IMR-90 (cell line): ENCODE measurements around the gene SHC2. TPM values are rescaled to one million over a fixed set of nuclear protein-coding genes. Genes with fewer than 3 reads are reported as not detected.

Experiments
- ATAC-seq: fragments of 200-7000 bp; cut with Tn5 transposase; 2 replicates; pipeline ENCODE4 v1.9.1; 2020; ENCODE audit warnings: low read depth, mild to moderate bottlenecking, moderate library complexity
- BruUV-seq: library from RNA; stranded (reverse); fragments of 400-500 nt; replicated peaks from 2 replicates; lab custom pipeline; 2021; lab: Mats Ljungman, UMichigan
- CTCF ChIA-PET: fragments of 300-600 bp; formaldehyde crosslinking; extraction: SDS; loops from one replicate; lab custom pipeline; 2021; ENCODE audit warnings: antibody characterized with exemption; lab: Yijun Ruan, JAX
- POLR2A ChIA-PET: fragments of 300-600 bp; sonication (Branson Sonifier 250); formaldehyde crosslinking; loops from one replicate; lab custom pipeline; 2022; ENCODE audit warnings: antibody characterized with exemption; ENCODE audit not compliant: unreplicated experiment; lab: Charles Lee
- DNase-seq: peaks from one replicate; pipeline ENCODE4 v3.0.0; 2013
- H2AFZ ChIP-seq: replicated peaks from 2 replicates; pipeline ENCODE3; 2013; ENCODE audit warnings: low read length, mild to moderate bottlenecking; ENCODE audit not compliant: poor library complexity
- H2AK5ac ChIP-seq: 2 replicates; pipeline ENCODE4 v1.6.1; 2013; ENCODE audit warnings: low read depth, low read length, inconsistent platforms
- H2AK9ac ChIP-seq: replicated peaks from 2 replicates; pipeline ENCODE3; 2013; ENCODE audit warnings: mild to moderate bottlenecking, low read depth, low read length, moderate library complexity; ENCODE audit not compliant: poor library complexity
- H2BK120ac ChIP-seq: 2 replicates; pipeline ENCODE4 v1.6.1; 2013; ENCODE audit warnings: low read depth, low read length, inconsistent platforms
- H2BK15ac ChIP-seq: 3 replicates; pipeline ENCODE4 v1.6.1; 2013; ENCODE audit warnings: low read depth, low read length, inconsistent platforms
- H2BK20ac ChIP-seq: 2 replicates; pipeline ENCODE4 v1.6.1; 2013; ENCODE audit warnings: low read depth, mild to moderate bottlenecking, inconsistent platforms, low read length, moderate library complexity
- H2BK5ac ChIP-seq: 2 replicates; pipeline ENCODE4 v1.6.1; 2013; ENCODE audit warnings: mild to moderate bottlenecking, low read depth, low read length, inconsistent platforms; ENCODE audit not compliant: poor library complexity, severe bottlenecking
- H3K14ac ChIP-seq: replicated peaks from 2 replicates; pipeline ENCODE4 v1.6.1; 2013; ENCODE audit warnings: low read depth, low read length, inconsistent platforms
- H3K18ac ChIP-seq: 2 replicates; pipeline ENCODE4 v1.6.1; 2013; ENCODE audit warnings: low read depth, low read length, control low read depth
- H3K23ac ChIP-seq: 2 replicates; pipeline ENCODE4 v1.6.1; 2013; ENCODE audit warnings: low read depth, low read length, inconsistent platforms
- H3K27ac ChIP-seq: 2 replicates; pipeline ENCODE4 v1.5.1; 2013; ENCODE audit warnings: mild to moderate bottlenecking, control low read depth, low read length; ENCODE audit not compliant: insufficient read depth
- H3K27me3 ChIP-seq: 2 replicates; pipeline ENCODE4 v1.6.1; 2013; ENCODE audit warnings: low read length; ENCODE audit not compliant: control insufficient read depth, insufficient read depth
- H3K36me3 ChIP-seq: 2 replicates; pipeline ENCODE4 v1.6.1; 2013; ENCODE audit warnings: low read length, mixed read lengths; ENCODE audit not compliant: control insufficient read depth, insufficient read depth
- H3K4ac ChIP-seq: 2 replicates; pipeline ENCODE4 v1.6.1; 2013; ENCODE audit warnings: low read depth, low read length, inconsistent platforms
- H3K4me1 ChIP-seq: 2 replicates; pipeline ENCODE4 v1.6.1; 2013; ENCODE audit warnings: low read length, mixed read lengths; ENCODE audit not compliant: control insufficient read depth, insufficient read depth
- H3K4me2 ChIP-seq: 2 replicates; pipeline ENCODE4 v1.6.1; 2013; ENCODE audit warnings: low read depth, mild to moderate bottlenecking, control low read depth, low read length, moderate library complexity
- H3K4me3 ChIP-seq: 2 replicates; pipeline ENCODE4 v1.5.1; 2013; ENCODE audit warnings: low read depth, mild to moderate bottlenecking, control low read depth, low read length, moderate library complexity; ENCODE audit not compliant: insufficient read depth
- H3K56ac ChIP-seq: 2 replicates; pipeline ENCODE4 v1.6.1; 2013; ENCODE audit warnings: low read length, inconsistent platforms; ENCODE audit not compliant: insufficient read depth; ENCODE audit errors: extremely low read depth
- H3K79me1 ChIP-seq, 2 experiments: 2 replicates each; pipeline ENCODE4 v1.6.1; 2013; ENCODE audit warnings: low read length in 2 of 2, inconsistent platforms in 1 of 2, low read depth in 1 of 2
- H3K9ac ChIP-seq: 2 replicates; pipeline ENCODE4 v1.6.1; 2013; ENCODE audit warnings: low read depth, low read length, control low read depth
- H3K9me1 ChIP-seq: 2 replicates; pipeline ENCODE4 v1.6.1; 2013; ENCODE audit warnings: low read length, inconsistent platforms; ENCODE audit not compliant: insufficient read depth
- H3K9me3 ChIP-seq: 2 replicates; pipeline ENCODE4 v1.6.1; 2013; ENCODE audit warnings: low read length; ENCODE audit not compliant: control insufficient read depth, insufficient read depth
- H4K20me1 ChIP-seq: 2 replicates; pipeline ENCODE4 v1.6.1; 2013; ENCODE audit warnings: low read length, inconsistent platforms; ENCODE audit not compliant: insufficient read depth
- H4K5ac ChIP-seq: 2 replicates; pipeline ENCODE4 v1.6.1; 2013; ENCODE audit warnings: mild to moderate bottlenecking, low read depth, low read length, control low read depth
- H4K8ac ChIP-seq, 2 experiments: 2 replicates each; pipeline ENCODE4 v1.6.1; 2013; ENCODE audit warnings: low read depth in 2 of 2, low read length in 2 of 2, control low read depth in 1 of 2, inconsistent platforms in 1 of 2
- H4K91ac ChIP-seq: 2 replicates; pipeline ENCODE4 v1.6.1; 2013; ENCODE audit warnings: low read depth, low read length, inconsistent platforms; ENCODE audit not compliant: insufficient read depth
- FOS ChIP-seq: fragments of 150-350 bp; IDR thresholded peaks from 2 replicates; pipeline ENCODE4 v1.6.1; 2016; ENCODE audit warnings: low read depth, low read length
- MAZ ChIP-seq: IDR thresholded peaks from 2 replicates; pipeline ENCODE4 v1.6.1; 2012; ENCODE audit warnings: low read depth, mild to moderate bottlenecking, low read length, improper control_type of control experiment, moderate library complexity, borderline replicate concordance
- NFE2L2 ChIP-seq: fragments of 150-350 bp; IDR thresholded peaks from 2 replicates; pipeline ENCODE4 v1.6.1; 2016; ENCODE audit warnings: low read depth, mild to moderate bottlenecking, low read length
- POLR2A ChIP-seq: IDR thresholded peaks from 2 replicates; pipeline ENCODE4 v1.6.1; 2012; ENCODE audit warnings: mild to moderate bottlenecking, low read depth, low read length
- WGBS, 2 experiments: methylation state at CpG; one replicate each; pipeline versions ENCODE4 v1.1.5 to v1.1.7; 2013; ENCODE audit warnings: missing lambda C conversion rate in 2 of 2; ENCODE audit not compliant: insufficient read length in 1 of 2; ENCODE audit errors: extremely low coverage in 2 of 2; 5-methylcytosine and 5-hydroxymethylcytosine counted together
- dilution Hi-C: fragments of 300-500 bp; cut with HindIII; formaldehyde crosslinking; loops from one replicate; pipeline ENCODE4 v1.14.3; 2018; ENCODE audit warnings: low sequenced_read_pairs; ENCODE audit not compliant: unreplicated experiment
- in situ Hi-C: fragments of 300-500 bp; cut with MboI; formaldehyde crosslinking; loops from 3 replicates; pipeline ENCODE4 v1.14.3; 2019; ENCODE audit warnings: low sequenced_read_pairs, inconsistent platforms, mixed read lengths
- intact Hi-C: fragments of 100-400 bp; cut with micrococcal nuclease; formaldehyde crosslinking; loops from 2 replicates; pipeline ENCODE4 v1.10.0; 2022
- polyA plus RNA-seq, 3 experiments: library from polyadenylated mRNA; depleted of rRNA; stranded (reverse); fragments of >200 nt; gene quantifications; 2 replicates each; pipeline ENCODE4 v1.2.3, GENCODE V29; 2012; ENCODE audit warnings: low replicate concordance in 1 of 3
- total RNA-seq: library from RNA; depleted of rRNA; stranded (reverse); fragments of >200 nt; gene quantifications from 2 replicates; pipeline ENCODE4 v1.2.3, GENCODE V29; 2012

SHC2 gene
- total and polyA plus RNA-seq, 2 of the 4 experiments (the other 2 are of a cell fraction) = 0.68 TPM; not detected in 1

GRCh38 chr19:465056-465816, 4.4 kb upstream of the SHC2 start:
- WGBS, 2 experiments = 78 to 100% methylated on average over 1 to 3 of the region's 3 CpGs
- no peak overlapping the region for H3K14ac ChIP-seq
- H4K5ac ChIP-seq = no peak overlapping the region
- no peak overlapping the region for H2AFZ ChIP-seq
- no peak overlapping the region for H4K91ac ChIP-seq
- intact Hi-C loops = no loop called here
- H3K23ac ChIP-seq = no peak overlapping the region
- in situ Hi-C loops = no loop called here
- dilution Hi-C loops = no loop called here
- DNase-seq (no peak), ATAC-seq (no peak)
- no peak overlapping the region for H2BK15ac ChIP-seq
- no peak overlapping the region for H2AK9ac ChIP-seq
- H3K9ac ChIP-seq = no peak overlapping the region
- no peak overlapping the region for H3K27ac ChIP-seq
- no peaks in the 10 kb centered on the region for H3K79me1 ChIP-seq
- no peak overlapping the region for H3K4me3 ChIP-seq
- TF ChIP-seq NFE2L2 = no peak
- TF ChIP-seq MAZ = no peak
- no peak for TF ChIP-seq FOS
- no peak for TF ChIP-seq POLR2A
- H4K20me1 ChIP-seq = no peaks in the 10 kb centered on the region
- ChIA-PET CTCF (no interaction called here), POLR2A (no interaction called here)
- no peaks in the 10 kb centered on the region for H3K4me1 ChIP-seq
- no peak overlapping the region for H2BK120ac ChIP-seq
- peaks cover 16% of the 10 kb centered on the region for H3K27me3 ChIP-seq
- H3K4ac ChIP-seq = no peak overlapping the region
- no peaks in the 10 kb centered on the region for H3K9me1 ChIP-seq
- H3K4me2 ChIP-seq = no peak overlapping the region
- no peak overlapping the region for H4K8ac ChIP-seq
- H3K56ac ChIP-seq = no peak overlapping the region
- no peaks in the 10 kb centered on the region for H3K36me3 ChIP-seq
- no TSS peak for BruUV-seq
- no peaks in the 10 kb centered on the region; the same call in 1 of the 2 replicates for H3K9me3 ChIP-seq
- H2AK5ac ChIP-seq = no peak overlapping the region
- H2BK20ac ChIP-seq = no peak overlapping the region
- H3K18ac ChIP-seq = no peak overlapping the region
- H2BK5ac ChIP-seq = peak overlapping the region; percentile 19
